Measurements from ENCODE around the gene SRSF9.

DNA sequence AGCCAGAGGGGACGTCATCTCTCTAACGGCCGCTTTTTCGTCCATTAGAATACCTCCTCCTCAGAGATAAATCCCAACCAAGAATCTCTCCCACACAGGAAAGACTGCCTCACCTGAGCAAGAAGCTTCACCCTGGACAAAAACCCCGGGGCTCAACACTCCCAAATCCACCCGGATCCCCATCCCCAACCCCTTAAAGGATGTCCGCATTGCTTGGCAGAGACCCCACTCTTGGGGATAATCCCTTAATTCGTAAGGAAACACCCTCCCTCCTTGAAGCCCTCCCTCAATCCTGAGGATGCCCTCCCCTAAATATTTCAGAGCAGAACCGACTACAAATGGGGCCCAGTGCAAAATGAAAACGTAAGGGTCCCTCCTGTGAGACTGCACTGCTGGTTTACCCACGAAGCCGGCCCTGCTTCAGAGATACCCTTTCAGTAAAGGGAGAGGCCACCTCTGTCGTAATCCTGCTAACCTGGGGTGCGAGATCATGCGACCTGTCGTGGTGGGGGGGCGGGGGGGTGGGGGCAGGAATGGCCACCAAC, 25.7 kb upstream of the SRSF9 start:
- TF ChIP-seq, protein P1, sequence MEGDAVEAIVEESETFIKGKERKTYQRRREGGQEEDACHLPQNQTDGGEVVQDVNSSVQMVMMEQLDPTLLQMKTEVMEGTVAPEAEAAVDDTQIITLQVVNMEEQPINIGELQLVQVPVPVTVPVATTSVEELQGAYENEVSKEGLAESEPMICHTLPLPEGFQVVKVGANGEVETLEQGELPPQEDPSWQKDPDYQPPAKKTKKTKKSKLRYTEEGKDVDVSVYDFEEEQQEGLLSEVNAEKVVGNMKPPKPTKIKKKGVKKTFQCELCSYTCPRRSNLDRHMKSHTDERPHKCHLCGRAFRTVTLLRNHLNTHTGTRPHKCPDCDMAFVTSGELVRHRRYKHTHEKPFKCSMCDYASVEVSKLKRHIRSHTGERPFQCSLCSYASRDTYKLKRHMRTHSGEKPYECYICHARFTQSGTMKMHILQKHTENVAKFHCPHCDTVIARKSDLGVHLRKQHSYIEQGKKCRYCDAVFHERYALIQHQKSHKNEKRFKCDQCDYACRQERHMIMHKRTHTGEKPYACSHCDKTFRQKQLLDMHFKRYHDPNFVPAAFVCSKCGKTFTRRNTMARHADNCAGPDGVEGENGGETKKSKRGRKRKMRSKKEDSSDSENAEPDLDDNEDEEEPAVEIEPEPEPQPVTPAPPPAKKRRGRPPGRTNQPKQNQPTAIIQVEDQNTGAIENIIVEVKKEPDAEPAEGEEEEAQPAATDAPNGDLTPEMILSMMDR (IDR thresholded peaks at IDR 0.05): no peak
- no peak for TF ChIP-seq POLR2A (IDR thresholded peaks at IDR 0.05)

Measured in heart left ventricle (tissue), 13 donors.